Cardiac atrium fibroblast (primary cell): Measurements from ENCODE around the gene NT5DC2. TPM values are rescaled to one million over a fixed set of nuclear protein-coding genes. Genes with fewer than 3 reads are reported as not detected.

Experiments
- total RNA-seq: library from RNA; depleted of rRNA; stranded (reverse); fragments of >200 nt; gene quantifications from 2 replicates; pipeline ENCODE4 v1.2.3, GENCODE V29; 2015

The NT5DC2 gene
- 94.4 and 113 TPM in 2 replicates for total RNA-seq

GRCh38 chr3:52533623-52534280 lies at the start of gene NT5DC2:
Gene NT5DC2, minus strand, starts transcription at chr3:52533857. Its CDS starts 120 bp downstream, at chr3:52533737.

DNA sequence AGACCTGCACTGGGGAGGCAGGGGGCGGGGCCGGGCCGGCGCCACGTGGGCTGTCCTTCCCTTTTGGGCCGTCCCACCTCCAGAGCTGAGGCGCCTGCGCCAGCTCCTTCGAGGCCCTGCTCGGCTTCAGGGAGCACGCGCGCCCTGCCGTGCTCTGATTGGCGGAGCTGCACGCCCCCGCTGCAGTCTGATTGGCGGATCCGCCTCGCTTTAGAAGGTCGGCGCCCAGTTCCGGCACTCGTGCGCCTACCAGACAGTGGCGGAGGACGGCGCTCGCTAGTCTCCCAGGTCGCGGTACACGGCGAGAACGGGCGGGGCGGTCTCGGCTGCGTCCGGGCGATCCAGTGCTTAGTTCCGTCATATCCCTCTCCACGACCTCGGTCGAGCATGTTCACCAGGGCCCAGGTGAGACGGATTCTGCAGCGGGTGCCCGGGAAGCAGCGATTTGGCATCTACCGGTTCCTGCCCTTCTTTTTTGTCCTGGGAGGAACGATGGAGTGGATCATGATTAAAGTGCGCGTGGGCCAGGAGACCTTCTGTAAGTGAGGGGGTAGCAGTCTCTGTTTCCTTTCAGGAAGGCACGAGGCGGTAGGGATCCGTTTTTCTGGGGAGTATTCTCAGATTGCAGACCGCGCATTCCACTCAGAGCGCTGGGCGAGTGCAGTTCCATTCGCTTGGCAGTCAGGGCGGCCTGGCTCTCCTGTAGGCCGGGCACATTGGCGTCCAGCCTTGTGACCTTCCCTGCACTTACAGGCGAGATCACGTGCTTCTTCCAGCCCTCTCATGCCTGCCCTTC lies 2.9 kb upstream of the NT5DC2 start, which contains the start of gene UQCC5:
Gene UQCC5 (plus strand): TSS at position 237 of the 796 bp plus-strand sequence. CDS start 151 bp downstream, at position 388.

GRCh38 chr3:52494886-52495495 lies 38.7 kb downstream of the NT5DC2 start, which contains the start of gene STAB1:
Gene STAB1, plus strand, starts transcription at chr3:52495338. Its CDS starts 76 bp downstream, at chr3:52495414.

Other genes starting within 250 kb of the NT5DC2 start
- gene GLYCTK, start 246.0 kb downstream of the NT5DC2 start, total RNA-seq: 6.7 and 8.4 TPM in 2 replicates
- 2.3 and 2.9 TPM in 2 replicates for gene DNAH1, start 217.5 kb downstream of the NT5DC2 start, total RNA-seq
- gene BAP1, start 123.8 kb downstream of the NT5DC2 start, total RNA-seq: 44.2 and 50.5 TPM in 2 replicates
- 2.2 and 2.3 TPM in 2 replicates for gene PHF7, start 123.2 kb downstream of the NT5DC2 start, total RNA-seq
- under 0.01 and 0.49 TPM in 2 replicates for gene SEMA3G, start 88.8 kb downstream of the NT5DC2 start, total RNA-seq
- gene TNNC1, start 79.8 kb downstream of the NT5DC2 start, total RNA-seq: not detected in 2 replicates
- 29.8 and 30.5 TPM in 2 replicates for gene NISCH, start 78.3 kb downstream of the NT5DC2 start, total RNA-seq
- 2.0 and 7.1 TPM in 2 replicates for gene STAB1, start 38.5 kb downstream of the NT5DC2 start, total RNA-seq
- gene UQCC5, start 2.7 kb upstream of the NT5DC2 start, total RNA-seq: 0.18 and 0.65 TPM in 2 replicates
- gene PBRM1, start 152.1 kb upstream of the NT5DC2 start, total RNA-seq: 21.1 and 43.1 TPM in 2 replicates
- gene GNL3, start 152.2 kb upstream of the NT5DC2 start, total RNA-seq: 76.4 and 77.9 TPM in 2 replicates
- 95.6 and 102 TPM in 2 replicates for gene GLT8D1, start 171.9 kb upstream of the NT5DC2 start, total RNA-seq
- gene SPCS1, start 172.2 kb upstream of the NT5DC2 start, total RNA-seq: 151 and 153 TPM in 2 replicates
- gene NEK4, start 237.1 kb upstream of the NT5DC2 start, total RNA-seq: 9.7 and 12.2 TPM in 2 replicates
- not detected in 2 replicates for gene ITIH1, start 243.7 kb upstream of the NT5DC2 start, total RNA-seq